Measurements from ENCODE around the gene C17orf75. TPM values are rescaled to one million over a fixed set of nuclear protein-coding genes. Genes with fewer than 3 reads are reported as not detected.
A peak's percentile ranks its signal among the peaks of the same experiment; 100 is the strongest.

The C17orf75 gene
- total RNA-seq, 2 donors from 2014 or later: 15.3 to 16.3 TPM

GRCh38 chr17:32283745-32284201 is 58.2 kb downstream of the C17orf75 start:
- Histone ChIP-seq H3K27ac (no peak overlapping the region), H3K4me1 (replicated peaks) (no peaks in the 10 kb centered on the region), H3K27me3 (replicated peaks; ENCODE audit: insufficient read depth) (no peaks in the 10 kb centered on the region), H3K4me3 (no peak overlapping the region), H3K36me3 (no peaks in the 10 kb centered on the region), H3K9me3 (no peaks in the 10 kb centered on the region)
- TF ChIP-seq POLR2A (IDR thresholded peaks at IDR 0.05) (no peak), CTCF (IDR thresholded peaks at IDR 0.05) (no peak), POLR2AphosphoS5 (IDR thresholded peaks at IDR 0.05) (no peak)
- no peak for DNase-seq (ENCODE audit: low spot score)
- intact Hi-C loops (cut with DNase I): no loop called here
- 75% methylated on average over 20 of the region's 20 CpGs for WGBS

GRCh38 chr17:32281011-32281451 is 60.9 kb downstream of the C17orf75 start:
- intact Hi-C loops (cut with DNase I): no loop called here
- Histone ChIP-seq H3K36me3 (no peaks in the 10 kb centered on the region), H3K4me3 (no peak overlapping the region), H3K9me3 (no peaks in the 10 kb centered on the region), H3K27ac (no peak overlapping the region), H3K4me1 (replicated peaks) (no peaks in the 10 kb centered on the region), H3K27me3 (replicated peaks; ENCODE audit: insufficient read depth) (no peaks in the 10 kb centered on the region)
- peak; percentile 13 for DNase-seq (ENCODE audit: low spot score)
- 40% methylated on average over 9 of the region's 9 CpGs for WGBS
- TF ChIP-seq POLR2AphosphoS5 (IDR thresholded peaks at IDR 0.05): no peak

GRCh38 chr17:32279891-32280716 is 61.9 kb downstream of the C17orf75 start:
- DNase-seq (ENCODE audit: low spot score): no peak
- no peaks in the 10 kb centered on the region for H3K27me3 ChIP-seq (replicated peaks; ENCODE audit: insufficient read depth)
- 85% methylated on average over 21 of the region's 21 CpGs for WGBS
- no peaks in the 10 kb centered on the region for H3K4me1 ChIP-seq (replicated peaks)
- TF ChIP-seq POLR2A (IDR thresholded peaks at IDR 0.05): no peak
- TF ChIP-seq POLR2AphosphoS5 (IDR thresholded peaks at IDR 0.05): no peak
- TF ChIP-seq CTCF (IDR thresholded peaks at IDR 0.05): no peak
- H3K9me3 ChIP-seq: no peaks in the 10 kb centered on the region
- no peaks in the 10 kb centered on the region for H3K36me3 ChIP-seq
- no peak overlapping the region for H3K4me3 ChIP-seq
- no peak overlapping the region for H3K27ac ChIP-seq
- intact Hi-C loops (cut with DNase I): no loop called here

- Histone ChIP-seq H3K4me3 (no peak overlapping the region), H3K27ac (no peak overlapping the region), H3K9me3 (no peaks in the 10 kb centered on the region), H3K27me3 (replicated peaks; ENCODE audit: insufficient read depth) (no peaks in the 10 kb centered on the region), H3K4me1 (replicated peaks) (no peaks in the 10 kb centered on the region), H3K36me3 (no peaks in the 10 kb centered on the region)
- 89% methylated on average over 2 of the region's 2 CpGs for WGBS
- DNase-seq (ENCODE audit: low spot score): no peak
- TF ChIP-seq CTCF (IDR thresholded peaks at IDR 0.05) (no peak), POLR2AphosphoS5 (IDR thresholded peaks at IDR 0.05) (no peak), POLR2A (IDR thresholded peaks at IDR 0.05) (no peak)
- intact Hi-C loops (cut with DNase I): no loop called here
Measured at GRCh38 chr17:32278815-32279214, 63.2 kb downstream of the C17orf75 start.

MicroRNAs within 50 kb of the gene (microRNA counts, 767-probe panel; counts per million panel counts)
- 431 to 1,274 counts per million in 2 donors for microRNA hsa-miR-632

Small RNA genes lying within 50 kb of the gene (microRNA-seq; reads per million reads assigned to microRNA genes)
- 0.42 reads per million for gene MIR632

Other genes with a start within 250 kb of the C17orf75 start
- gene RHOT1, start 199.7 kb downstream of the C17orf75 start, total RNA-seq: 10 to 100 TPM; 31.7 to 60.8 TPM
- gene RHBDL3, start 76.3 kb downstream of the C17orf75 start, total RNA-seq: 1 to 10 TPM in 1 of 2 donors, under 1 TPM in 1; 0.77 to 2.7 TPM
- gene ZNF207, start 8.0 kb upstream of the C17orf75 start, total RNA-seq: 100 to 1,000 TPM in 1 of 2 donors, 10 to 100 TPM in 1; 91.3 to 168 TPM
- 10 to 100 TPM; 47.4 to 53.3 TPM for gene PSMD11, start 102.3 kb upstream of the C17orf75 start, total RNA-seq
- gene CDK5R1, start 144.8 kb upstream of the C17orf75 start, total RNA-seq: 1 to 10 TPM in 1 of 2 donors, under 1 TPM in 1; 0.46 to 5.1 TPM

Measured in prostate gland (tissue), 2 donors.